Measurements from ENCODE around the gene SHMT2. TPM values are rescaled to one million over a fixed set of nuclear protein-coding genes. Genes with fewer than 3 reads are reported as not detected.

The SHMT2 gene
- total RNA-seq, 1 donor from 2014 or later, result 54.0 TPM

DNA sequence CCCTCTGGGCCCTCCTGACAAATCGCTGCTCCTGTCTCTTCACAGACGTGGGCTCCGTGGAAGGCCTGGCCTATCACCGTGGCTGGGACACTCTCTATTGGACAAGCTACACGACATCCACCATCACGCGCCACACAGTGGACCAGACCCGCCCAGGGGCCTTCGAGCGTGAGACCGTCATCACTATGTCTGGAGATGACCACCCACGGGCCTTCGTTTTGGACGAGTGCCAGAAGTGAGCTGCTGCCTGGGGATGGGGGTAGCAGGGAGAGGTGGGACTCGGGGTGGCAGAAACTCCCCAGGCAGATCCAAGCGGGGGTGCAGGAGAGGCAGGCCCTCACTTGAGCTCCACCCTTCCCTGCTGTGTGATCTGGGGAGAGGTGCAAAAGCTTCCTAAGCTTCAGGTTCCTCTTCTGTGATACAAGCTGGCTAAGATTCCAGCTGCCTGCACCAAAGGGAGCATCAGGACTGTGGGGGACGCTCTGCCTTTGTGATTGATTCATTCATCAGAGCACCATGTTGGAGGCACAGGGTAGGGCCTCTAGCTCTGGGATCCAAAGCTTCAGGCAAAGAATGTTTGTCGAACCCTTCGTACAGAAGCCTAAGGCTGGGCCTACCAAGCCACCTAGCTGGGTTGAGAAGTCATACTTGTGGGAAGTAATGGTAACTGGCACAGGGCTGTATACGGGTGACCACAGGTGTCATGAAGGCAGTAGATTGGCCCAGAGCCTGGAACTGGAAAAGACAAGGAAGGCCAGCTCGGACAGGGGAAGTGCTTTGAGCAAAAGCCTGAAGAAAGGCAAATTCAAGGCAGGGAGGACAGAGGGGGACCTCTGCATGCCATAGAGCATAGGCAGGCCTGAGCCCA, 42.1 kb upstream of the SHMT2 start:
- no peaks in the 10 kb centered on the region for H3K9me3 ChIP-seq
- intact Hi-C loops (cut with DNase I), result no loop called here
- H3K36me3 ChIP-seq, result peaks cover 0 to 88% of the 10 kb centered on the region in 2 donors
- H3K4me3 ChIP-seq, result no peak overlapping the region
- TF ChIP-seq, protein P1, sequence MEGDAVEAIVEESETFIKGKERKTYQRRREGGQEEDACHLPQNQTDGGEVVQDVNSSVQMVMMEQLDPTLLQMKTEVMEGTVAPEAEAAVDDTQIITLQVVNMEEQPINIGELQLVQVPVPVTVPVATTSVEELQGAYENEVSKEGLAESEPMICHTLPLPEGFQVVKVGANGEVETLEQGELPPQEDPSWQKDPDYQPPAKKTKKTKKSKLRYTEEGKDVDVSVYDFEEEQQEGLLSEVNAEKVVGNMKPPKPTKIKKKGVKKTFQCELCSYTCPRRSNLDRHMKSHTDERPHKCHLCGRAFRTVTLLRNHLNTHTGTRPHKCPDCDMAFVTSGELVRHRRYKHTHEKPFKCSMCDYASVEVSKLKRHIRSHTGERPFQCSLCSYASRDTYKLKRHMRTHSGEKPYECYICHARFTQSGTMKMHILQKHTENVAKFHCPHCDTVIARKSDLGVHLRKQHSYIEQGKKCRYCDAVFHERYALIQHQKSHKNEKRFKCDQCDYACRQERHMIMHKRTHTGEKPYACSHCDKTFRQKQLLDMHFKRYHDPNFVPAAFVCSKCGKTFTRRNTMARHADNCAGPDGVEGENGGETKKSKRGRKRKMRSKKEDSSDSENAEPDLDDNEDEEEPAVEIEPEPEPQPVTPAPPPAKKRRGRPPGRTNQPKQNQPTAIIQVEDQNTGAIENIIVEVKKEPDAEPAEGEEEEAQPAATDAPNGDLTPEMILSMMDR (IDR thresholded peaks at IDR 0.05), result no peak
- TF ChIP-seq POLR2AphosphoS5 (IDR thresholded peaks at IDR 0.05; ENCODE audit: insufficient read depth in 1 of 2, low read depth in 1 of 2), result peak in 1 of 2 donors; percentile 14
- DNase-seq (ENCODE audit: extremely low spot score in 2 of 2), result no peak
- H3K27me3 ChIP-seq, result no peaks in the 10 kb centered on the region
- no peak overlapping the region for H3K27ac ChIP-seq
- peaks cover 5% of the 10 kb centered on the region for H3K4me1 ChIP-seq

DNA sequence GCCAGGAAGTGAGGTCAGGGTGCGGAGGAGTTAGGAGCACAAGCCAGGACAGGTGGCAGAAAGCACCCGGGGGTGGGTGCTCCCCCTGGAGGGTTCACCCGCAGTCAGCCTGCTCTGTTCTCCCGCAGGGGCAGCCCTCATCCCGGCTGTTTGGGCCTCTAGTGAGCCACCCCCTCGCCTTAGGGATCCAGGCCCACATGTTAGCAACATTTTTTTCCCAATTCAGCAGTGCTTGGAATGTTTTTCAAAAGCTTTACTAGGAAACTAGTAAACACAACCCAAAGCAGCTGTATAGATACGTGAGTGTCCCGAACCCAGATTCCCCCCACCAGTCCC, 41.5 kb upstream of the SHMT2 start:
- intact Hi-C loops (cut with DNase I), result no loop called here

DNA sequence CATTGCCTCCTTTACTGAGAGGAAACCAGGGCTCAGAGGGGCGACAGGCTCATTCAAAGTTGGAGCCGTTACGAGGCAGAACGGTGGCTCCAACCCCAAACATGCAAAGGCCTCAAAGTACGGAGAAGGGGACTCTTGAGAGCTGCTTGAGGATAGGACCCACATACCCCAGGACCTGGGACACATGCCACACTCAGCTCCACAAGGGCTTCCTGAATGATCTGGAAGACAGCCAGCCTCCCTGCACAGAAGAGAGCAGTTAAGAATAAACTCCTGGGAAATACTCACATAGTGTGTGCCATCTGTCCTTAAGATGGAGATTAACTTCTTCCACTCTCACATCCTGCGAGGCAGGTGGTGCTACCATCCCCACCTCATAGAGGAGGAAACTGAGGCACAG, 39.5 kb upstream of the SHMT2 start:
- Histone ChIP-seq H3K4me3 (no peak overlapping the region), H3K27me3 (no peaks in the 10 kb centered on the region), H3K36me3 (peaks cover 0 to 94% of the 10 kb centered on the region in 2 donors), H3K9me3 (no peaks in the 10 kb centered on the region), H3K4me1 (no peaks in the 10 kb centered on the region), H3K27ac (no peak overlapping the region)
- DNase-seq (ENCODE audit: extremely low spot score in 2 of 2), result no peak
- intact Hi-C loops (cut with DNase I), result no loop called here
- TF ChIP-seq POLR2A (IDR thresholded peaks at IDR 0.05), result no peak
- no peak for TF ChIP-seq POLR2AphosphoS5 (IDR thresholded peaks at IDR 0.05; ENCODE audit: insufficient read depth in 1 of 2, low read depth in 1 of 2)
- TF ChIP-seq, protein P1 (IDR thresholded peaks at IDR 0.05), result no peak

More for the DNA sequence above, 41.5 kb upstream of the SHMT2 start:
- no peak overlapping the region for H3K4me3 ChIP-seq
- no peaks in the 10 kb centered on the region for H3K9me3 ChIP-seq
- H3K4me1 ChIP-seq, result no peaks in the 10 kb centered on the region
- no peak for DNase-seq (ENCODE audit: extremely low spot score in 2 of 2)
- no peak for TF ChIP-seq POLR2A (IDR thresholded peaks at IDR 0.05)
- H3K36me3 ChIP-seq, result peaks cover 0 to 94% of the 10 kb centered on the region in 2 donors
- H3K27me3 ChIP-seq, result no peaks in the 10 kb centered on the region
- no peak overlapping the region for H3K27ac ChIP-seq

DNA sequence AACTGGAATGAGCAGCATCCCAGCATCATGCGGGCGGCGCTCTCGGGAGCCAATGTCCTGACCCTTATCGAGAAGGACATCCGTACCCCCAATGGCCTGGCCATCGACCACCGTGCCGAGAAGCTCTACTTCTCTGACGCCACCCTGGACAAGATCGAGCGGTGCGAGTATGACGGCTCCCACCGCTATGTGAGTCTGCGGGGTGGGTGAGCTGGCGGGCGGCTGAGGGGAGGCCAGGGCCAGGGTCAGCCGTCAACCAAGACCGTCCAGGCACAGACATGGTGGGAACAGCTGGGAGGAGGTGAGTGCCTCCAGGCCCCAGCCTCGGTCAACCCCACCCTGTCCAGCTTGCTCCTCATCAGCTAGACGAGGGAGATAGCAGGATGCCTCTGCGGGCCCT, 38.7 kb upstream of the SHMT2 start:
- no peak for TF ChIP-seq POLR2A (IDR thresholded peaks at IDR 0.05)
- TF ChIP-seq, protein P1 (IDR thresholded peaks at IDR 0.05), result no peak
- TF ChIP-seq POLR2AphosphoS5 (IDR thresholded peaks at IDR 0.05; ENCODE audit: insufficient read depth in 1 of 2, low read depth in 1 of 2), result no peak
- Histone ChIP-seq H3K27ac (no peak overlapping the region), H3K27me3 (no peaks in the 10 kb centered on the region), H3K36me3 (peaks cover 0 to 94% of the 10 kb centered on the region in 2 donors), H3K9me3 (no peaks in the 10 kb centered on the region), H3K4me3 (no peak overlapping the region), H3K4me1 (no peaks in the 10 kb centered on the region)
- intact Hi-C loops (cut with DNase I), result no loop called here
- no peak for DNase-seq (ENCODE audit: extremely low spot score in 2 of 2)

DNA sequence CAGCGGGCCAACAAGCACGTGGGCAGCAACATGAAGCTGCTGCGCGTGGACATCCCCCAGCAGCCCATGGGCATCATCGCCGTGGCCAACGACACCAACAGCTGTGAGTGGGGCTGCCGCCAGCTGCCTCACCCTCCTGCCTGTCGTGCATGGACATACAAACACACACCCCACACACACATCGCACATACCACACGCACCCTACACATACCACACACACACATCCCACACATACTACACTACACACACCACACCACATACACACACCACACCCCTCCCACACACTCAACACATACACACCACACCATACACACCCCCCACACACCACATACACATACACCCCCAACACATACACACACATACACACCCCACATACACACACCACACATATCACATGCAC, 38.1 kb upstream of the SHMT2 start:
- no peaks in the 10 kb centered on the region for H3K27me3 ChIP-seq
- no peak overlapping the region for H3K4me3 ChIP-seq
- H3K36me3 ChIP-seq, result peaks cover 0 to 94% of the 10 kb centered on the region in 2 donors
- H3K9me3 ChIP-seq, result no peaks in the 10 kb centered on the region
- TF ChIP-seq POLR2A (IDR thresholded peaks at IDR 0.05), result no peak
- TF ChIP-seq, protein P1 (IDR thresholded peaks at IDR 0.05), result no peak
- no peak for TF ChIP-seq POLR2AphosphoS5 (IDR thresholded peaks at IDR 0.05; ENCODE audit: insufficient read depth in 1 of 2, low read depth in 1 of 2)
- H3K27ac ChIP-seq, result no peak overlapping the region
- H3K4me1 ChIP-seq, result no peaks in the 10 kb centered on the region
- intact Hi-C loops (cut with DNase I), result no loop called here
- no peak for DNase-seq (ENCODE audit: extremely low spot score in 2 of 2)
